H1 (cell line): Measurements from ENCODE around the gene TSPAN5.

Source experiments
- CREB1 ChIP-seq: IDR thresholded peaks from 2 replicates; pipeline ENCODE4 v1.6.1; 2012; ENCODE audit warnings: inconsistent platforms
- POLR2A ChIP-seq, 2 experiments: IDR thresholded peaks; 1 replicate in 1 of 2; 2 replicates in 1 of 2; pipeline ENCODE4 v1.6.1; 2011; ENCODE audit warnings: low read depth in 2 of 2, low read length in 2 of 2, mild to moderate bottlenecking in 2 of 2; ENCODE audit errors: control extremely low read depth in 1 of 2
- POLR2AphosphoS5 ChIP-seq: IDR thresholded peaks from 2 replicates; pipeline ENCODE4 v1.6.1; 2011; ENCODE audit warnings: low read depth, low read length
- RFX5 ChIP-seq: IDR thresholded peaks from 2 replicates; pipeline ENCODE4 v1.6.1; 2011; ENCODE audit warnings: low read depth, low read length, improper control_type of control experiment, borderline replicate concordance
- TBP ChIP-seq: IDR thresholded peaks from 2 replicates; pipeline ENCODE4 v1.6.1; 2011; ENCODE audit warnings: low read depth, low read length, improper control_type of control experiment
- YY1 ChIP-seq: IDR thresholded peaks from 2 replicates; pipeline ENCODE4 v1.6.1; 2011; ENCODE audit warnings: low read depth, mild to moderate bottlenecking, low read length
- TF ChIP-seq, protein P1 (sequence below), 3 experiments: IDR thresholded peaks; 1 replicate in 2 of 3; 2 replicates in 1 of 3; pipeline versions ENCODE4 v1.5.1 to v1.6.1; 2011; ENCODE audit warnings: low read length in 3 of 3, mild to moderate bottlenecking in 3 of 3, inconsistent platforms in 2 of 3, low read depth in 1 of 3, moderate library complexity in 1 of 3; ENCODE audit not compliant: insufficient read depth in 1 of 3; ENCODE audit errors: control extremely low read depth in 1 of 3
- TF ChIP-seq, protein P2 (sequence below): IDR thresholded peaks from 2 replicates; pipeline ENCODE4 v1.6.1; 2012; ENCODE audit warnings: inconsistent platforms

DNA sequence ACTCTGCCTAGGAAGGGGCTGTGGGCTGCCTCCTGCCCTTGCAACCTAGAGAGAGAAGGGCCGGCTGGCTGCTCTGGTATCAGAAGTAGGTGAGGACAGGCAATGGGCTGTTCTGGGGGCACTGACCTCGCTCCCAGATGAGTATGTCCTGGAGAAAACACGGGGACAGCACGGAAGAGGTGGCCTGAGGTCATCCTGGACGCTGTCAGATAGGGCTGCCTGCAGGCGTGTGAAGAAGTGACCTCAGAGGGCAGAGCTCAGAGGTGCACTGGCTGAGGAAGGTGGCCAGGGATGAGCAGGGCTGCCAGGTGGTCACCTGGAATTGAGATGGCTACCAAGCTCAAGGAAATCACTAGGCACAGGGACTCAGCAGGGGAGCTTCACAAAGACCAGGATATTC lies 159.6 kb downstream of the TSPAN5 start:
- TF ChIP-seq TBP (no peak), RFX5 (no peak), POLR2AphosphoS5 (no peak), CREB1 (no peak), POLR2A (IDR thresholded peaks at IDR 0.05; ENCODE audit: control extremely low read depth in 1 of 2, low read depth in 2 of 2, low read length in 2 of 2) (no peak), YY1 (no peak)
- TF ChIP-seq, protein P1, sequence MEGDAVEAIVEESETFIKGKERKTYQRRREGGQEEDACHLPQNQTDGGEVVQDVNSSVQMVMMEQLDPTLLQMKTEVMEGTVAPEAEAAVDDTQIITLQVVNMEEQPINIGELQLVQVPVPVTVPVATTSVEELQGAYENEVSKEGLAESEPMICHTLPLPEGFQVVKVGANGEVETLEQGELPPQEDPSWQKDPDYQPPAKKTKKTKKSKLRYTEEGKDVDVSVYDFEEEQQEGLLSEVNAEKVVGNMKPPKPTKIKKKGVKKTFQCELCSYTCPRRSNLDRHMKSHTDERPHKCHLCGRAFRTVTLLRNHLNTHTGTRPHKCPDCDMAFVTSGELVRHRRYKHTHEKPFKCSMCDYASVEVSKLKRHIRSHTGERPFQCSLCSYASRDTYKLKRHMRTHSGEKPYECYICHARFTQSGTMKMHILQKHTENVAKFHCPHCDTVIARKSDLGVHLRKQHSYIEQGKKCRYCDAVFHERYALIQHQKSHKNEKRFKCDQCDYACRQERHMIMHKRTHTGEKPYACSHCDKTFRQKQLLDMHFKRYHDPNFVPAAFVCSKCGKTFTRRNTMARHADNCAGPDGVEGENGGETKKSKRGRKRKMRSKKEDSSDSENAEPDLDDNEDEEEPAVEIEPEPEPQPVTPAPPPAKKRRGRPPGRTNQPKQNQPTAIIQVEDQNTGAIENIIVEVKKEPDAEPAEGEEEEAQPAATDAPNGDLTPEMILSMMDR (IDR thresholded peaks at IDR 0.05; ENCODE audit: control extremely low read depth in 1 of 3, insufficient read depth in 1 of 3, low read depth in 1 of 3, low read length in 3 of 3): no peak
- TF ChIP-seq, protein P2, sequence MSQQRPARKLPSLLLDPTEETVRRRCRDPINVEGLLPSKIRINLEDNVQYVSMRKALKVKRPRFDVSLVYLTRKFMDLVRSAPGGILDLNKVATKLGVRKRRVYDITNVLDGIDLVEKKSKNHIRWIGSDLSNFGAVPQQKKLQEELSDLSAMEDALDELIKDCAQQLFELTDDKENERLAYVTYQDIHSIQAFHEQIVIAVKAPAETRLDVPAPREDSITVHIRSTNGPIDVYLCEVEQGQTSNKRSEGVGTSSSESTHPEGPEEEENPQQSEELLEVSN: no peak
